ENCODE results near the gene LCE1F. TPM values are rescaled to one million over a fixed set of nuclear protein-coding genes. Genes with fewer than 3 reads are reported as not detected.

The LCE1F gene
- total RNA-seq, 1 donor from 2014 or later, result not detected

DNA sequence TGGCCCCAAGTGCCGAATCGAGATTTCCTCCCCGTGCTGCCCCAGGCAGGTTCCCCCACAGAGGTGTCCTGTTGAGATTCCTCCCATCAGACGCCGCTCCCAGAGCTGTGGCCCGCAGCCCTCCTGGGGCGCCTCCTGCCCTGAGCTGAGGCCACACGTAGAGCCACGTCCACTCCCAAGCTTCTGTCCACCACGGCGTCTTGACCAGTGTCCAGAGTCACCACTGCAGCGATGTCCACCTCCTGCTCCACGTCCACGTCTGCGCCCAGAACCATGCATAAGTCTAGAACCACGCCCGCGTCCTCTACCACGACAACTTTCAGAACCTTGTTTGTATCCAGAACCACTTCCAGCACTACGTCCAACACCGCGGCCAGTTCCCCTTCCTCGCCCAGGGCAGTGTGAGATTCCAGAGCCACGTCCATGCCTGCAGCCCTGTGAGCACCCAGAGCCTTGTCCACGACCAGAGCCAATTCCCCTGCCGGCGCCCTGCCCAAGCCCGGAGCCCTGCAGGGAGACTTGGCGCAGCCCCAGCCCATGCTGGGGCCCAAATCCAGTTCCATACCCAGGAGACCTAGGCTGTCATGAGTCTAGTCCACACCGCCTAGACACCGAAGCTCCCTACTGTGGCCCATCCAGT is 14.3 kb upstream of the LCE1F start:
- H3K4me3 ChIP-seq (ENCODE audit: low read depth, low read length), result no peak overlapping the region
- DNase-seq (ENCODE audit: low read depth), result no peak
- no peaks in the 10 kb centered on the region for H3K36me3 ChIP-seq (ENCODE audit: control insufficient read depth, insufficient read depth, low read length)
- TF ChIP-seq, protein P1, sequence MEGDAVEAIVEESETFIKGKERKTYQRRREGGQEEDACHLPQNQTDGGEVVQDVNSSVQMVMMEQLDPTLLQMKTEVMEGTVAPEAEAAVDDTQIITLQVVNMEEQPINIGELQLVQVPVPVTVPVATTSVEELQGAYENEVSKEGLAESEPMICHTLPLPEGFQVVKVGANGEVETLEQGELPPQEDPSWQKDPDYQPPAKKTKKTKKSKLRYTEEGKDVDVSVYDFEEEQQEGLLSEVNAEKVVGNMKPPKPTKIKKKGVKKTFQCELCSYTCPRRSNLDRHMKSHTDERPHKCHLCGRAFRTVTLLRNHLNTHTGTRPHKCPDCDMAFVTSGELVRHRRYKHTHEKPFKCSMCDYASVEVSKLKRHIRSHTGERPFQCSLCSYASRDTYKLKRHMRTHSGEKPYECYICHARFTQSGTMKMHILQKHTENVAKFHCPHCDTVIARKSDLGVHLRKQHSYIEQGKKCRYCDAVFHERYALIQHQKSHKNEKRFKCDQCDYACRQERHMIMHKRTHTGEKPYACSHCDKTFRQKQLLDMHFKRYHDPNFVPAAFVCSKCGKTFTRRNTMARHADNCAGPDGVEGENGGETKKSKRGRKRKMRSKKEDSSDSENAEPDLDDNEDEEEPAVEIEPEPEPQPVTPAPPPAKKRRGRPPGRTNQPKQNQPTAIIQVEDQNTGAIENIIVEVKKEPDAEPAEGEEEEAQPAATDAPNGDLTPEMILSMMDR (IDR thresholded peaks at IDR 0.05; ENCODE audit: insufficient read depth, low read length, poor library complexity, severe bottlenecking), result no peak
- H3K27me3 ChIP-seq (ENCODE audit: control insufficient read depth, insufficient read depth, low read length), result no peaks in the 10 kb centered on the region

DNA sequence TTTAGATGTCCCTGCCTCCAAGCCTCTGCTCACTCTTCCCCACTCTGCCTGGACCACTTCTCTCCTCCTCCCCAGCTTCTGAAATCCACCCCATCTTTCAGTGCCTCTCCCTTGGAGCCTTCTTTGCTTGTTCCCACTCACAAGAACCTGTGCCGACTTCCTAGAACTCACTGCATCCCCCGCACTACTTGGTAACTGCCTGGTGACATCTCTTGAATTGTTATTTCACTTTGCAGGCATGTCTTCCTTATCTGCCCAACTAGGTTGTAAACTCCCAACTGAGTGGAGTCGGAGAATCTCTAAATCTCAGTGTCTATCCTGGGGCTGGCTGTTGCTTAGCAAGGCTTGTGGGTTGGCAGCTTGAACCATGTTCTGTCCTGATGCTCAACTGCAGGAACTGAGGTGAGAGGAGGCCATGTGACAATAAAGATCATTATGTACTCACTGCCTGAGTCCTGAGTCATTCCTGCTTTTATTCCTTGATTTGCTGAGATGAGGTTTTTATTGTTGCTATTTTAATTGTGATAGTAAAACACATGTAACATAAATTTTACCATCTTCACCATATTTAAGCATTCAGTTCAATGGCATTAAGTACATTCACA is 13.2 kb upstream of the LCE1F start:
- no peaks in the 10 kb centered on the region for H3K36me3 ChIP-seq (ENCODE audit: control insufficient read depth, insufficient read depth, low read length)
- DNase-seq (ENCODE audit: low read depth), result no peak
- no peak overlapping the region for H3K4me3 ChIP-seq (ENCODE audit: low read depth, low read length)
- TF ChIP-seq, protein P1 (IDR thresholded peaks at IDR 0.05; ENCODE audit: insufficient read depth, low read length, poor library complexity, severe bottlenecking), result no peak
- H3K27me3 ChIP-seq (ENCODE audit: control insufficient read depth, insufficient read depth, low read length), result no peaks in the 10 kb centered on the region

DNA sequence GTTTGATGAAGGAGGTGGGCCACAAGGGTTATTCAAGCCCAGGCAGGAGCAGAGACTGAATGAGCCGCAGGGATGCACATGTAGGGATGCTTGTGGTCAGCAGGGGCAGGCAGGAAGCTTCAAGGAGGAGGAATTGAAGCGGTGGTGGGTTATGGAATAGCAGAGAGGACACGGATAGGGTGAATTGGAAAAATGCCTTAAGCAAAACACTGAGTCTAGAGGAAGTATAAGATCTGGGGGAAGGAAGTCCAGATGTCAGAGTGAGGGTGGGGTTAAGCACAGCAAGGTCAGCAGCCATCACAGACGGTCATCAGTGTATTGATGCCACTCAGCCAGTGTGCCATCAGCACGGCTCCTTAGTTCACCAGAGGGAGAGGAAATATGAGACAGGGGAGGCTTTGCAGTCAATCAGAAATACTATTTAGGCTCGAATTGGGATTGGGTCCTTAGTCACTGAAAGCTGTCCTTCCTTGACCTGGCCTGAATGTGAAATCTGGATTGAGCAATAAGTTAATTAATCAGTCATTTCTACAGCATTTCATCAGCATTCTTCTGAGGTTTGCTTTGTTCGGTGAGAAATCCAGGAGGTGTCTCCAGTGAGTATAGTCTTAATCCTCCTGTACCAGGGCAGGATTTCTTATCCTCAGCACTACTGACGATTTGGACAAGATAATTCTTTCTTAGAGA is 6.0 kb upstream of the LCE1F start:
- no peak overlapping the region for H3K4me3 ChIP-seq (ENCODE audit: low read depth, low read length)
- TF ChIP-seq, protein P1 (IDR thresholded peaks at IDR 0.05; ENCODE audit: insufficient read depth, low read length, poor library complexity, severe bottlenecking), result no peak
- H3K27me3 ChIP-seq (ENCODE audit: control insufficient read depth, insufficient read depth, low read length), result no peaks in the 10 kb centered on the region
- no peaks in the 10 kb centered on the region for H3K36me3 ChIP-seq (ENCODE audit: control insufficient read depth, insufficient read depth, low read length)
- no peak for DNase-seq (ENCODE audit: low read depth)

DNA sequence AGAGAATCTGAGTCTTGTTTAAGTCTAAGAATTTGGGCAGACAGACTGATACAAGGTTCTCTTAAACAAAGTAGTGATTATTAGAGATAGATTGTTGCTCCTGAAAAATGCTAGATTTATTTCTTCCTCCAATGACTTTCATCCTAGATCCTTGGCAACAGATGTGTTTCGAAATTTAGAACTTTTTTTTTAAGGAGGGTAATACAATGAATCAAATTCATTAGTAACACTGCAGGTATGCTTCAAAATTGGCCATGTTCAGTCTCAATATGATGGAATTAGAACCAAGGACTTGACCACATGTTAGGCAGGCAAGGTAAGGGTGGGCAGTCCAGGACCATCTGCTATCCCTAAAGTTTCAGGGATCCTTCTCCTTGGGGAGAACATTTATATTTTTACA is 4.5 kb upstream of the LCE1F start:
- Histone ChIP-seq H3K27me3 (ENCODE audit: control insufficient read depth, insufficient read depth, low read length) (no peaks in the 10 kb centered on the region), H3K4me3 (ENCODE audit: low read depth, low read length) (no peak overlapping the region), H3K36me3 (ENCODE audit: control insufficient read depth, insufficient read depth, low read length) (no peaks in the 10 kb centered on the region)
- TF ChIP-seq, protein P1 (IDR thresholded peaks at IDR 0.05; ENCODE audit: insufficient read depth, low read length, poor library complexity, severe bottlenecking), result no peak
- DNase-seq (ENCODE audit: low read depth), result no peak

DNA sequence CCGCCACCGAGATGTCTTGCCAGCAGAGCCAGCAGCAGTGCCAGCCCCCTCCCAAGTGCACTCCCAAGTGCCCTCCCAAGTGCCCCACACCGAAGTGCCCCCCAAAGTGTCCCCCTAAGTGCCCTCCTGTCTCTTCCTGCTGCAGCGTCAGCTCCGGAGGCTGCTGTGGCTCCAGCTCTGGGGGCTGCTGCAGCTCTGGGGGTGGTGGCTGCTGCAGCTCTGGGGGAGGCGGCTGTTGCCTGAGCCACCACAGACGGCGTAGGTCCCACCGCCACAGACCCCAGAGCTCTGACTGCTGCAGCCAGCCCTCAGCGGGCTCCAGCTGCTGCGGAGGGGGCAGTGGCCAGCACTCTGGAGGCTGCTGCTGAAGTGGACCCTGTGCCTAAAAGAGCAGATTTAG is 1.4 kb downstream of the LCE1F start:
- H3K27me3 ChIP-seq (ENCODE audit: control insufficient read depth, insufficient read depth, low read length), result no peaks in the 10 kb centered on the region
- H3K36me3 ChIP-seq (ENCODE audit: control insufficient read depth, insufficient read depth, low read length), result no peaks in the 10 kb centered on the region
- DNase-seq (ENCODE audit: low read depth), result no peak
- TF ChIP-seq, protein P1 (IDR thresholded peaks at IDR 0.05; ENCODE audit: insufficient read depth, low read length, poor library complexity, severe bottlenecking), result no peak
- H3K4me3 ChIP-seq (ENCODE audit: low read depth, low read length), result no peak overlapping the region

Data from kidney epithelial cell (primary cell).